IPS-20b (cell line): Measurements from ENCODE around the gene PIGL.
"Not testable (repeated sequence)": the region's sequence is repeated elsewhere in the genome, so short reads cannot be mapped to it uniquely, and the experiment has no call there.

Experiments
- H3K27ac ChIP-seq: one replicate; pipeline ENCODE4 v1.5.1; 2013; ENCODE audit warnings: low read length
- H3K27me3 ChIP-seq: 2 replicates; pipeline ENCODE4 v1.6.1; 2013; ENCODE audit warnings: mild to moderate bottlenecking, low read length, inconsistent platforms; ENCODE audit not compliant: insufficient read depth
- H3K36me3 ChIP-seq: 2 replicates; pipeline ENCODE4 v1.6.1; 2013; ENCODE audit warnings: low read depth, mild to moderate bottlenecking, inconsistent platforms, low read length, moderate library complexity; ENCODE audit not compliant: insufficient read depth
- H3K4me1 ChIP-seq: 2 replicates; pipeline ENCODE4 v1.6.1; 2013; ENCODE audit warnings: mild to moderate bottlenecking, control low read depth, inconsistent platforms, low read length, moderate library complexity; ENCODE audit not compliant: insufficient read depth
- H3K4me3 ChIP-seq: 2 replicates; pipeline ENCODE4 v1.5.1; 2013; ENCODE audit warnings: mild to moderate bottlenecking, low read length, inconsistent platforms
- H3K9ac ChIP-seq: 2 replicates; pipeline ENCODE4 v1.6.1; 2013; ENCODE audit warnings: low read depth, mild to moderate bottlenecking, inconsistent platforms, low read length, moderate library complexity
- H3K9me3 ChIP-seq: 2 replicates; pipeline ENCODE4 v1.6.1; 2013; ENCODE audit warnings: mild to moderate bottlenecking, low read depth, low read length, inconsistent platforms; ENCODE audit not compliant: insufficient read depth

Gene PIGL

GRCh38 chr17:16297367-16298139 lies 80.5 kb downstream of the PIGL start:
- no peak overlapping the region for H3K27ac ChIP-seq
- H3K36me3 ChIP-seq: no peaks in the 10 kb centered on the region
- H3K4me1 ChIP-seq: peaks cover 8% of the 10 kb centered on the region
- H3K9ac ChIP-seq: no peak overlapping the region
- H3K9me3 ChIP-seq: no peaks in the 10 kb centered on the region
- H3K4me3 ChIP-seq: peak overlapping the region; percentile 3; the same call in 1 of the 2 replicates
- no peaks in the 10 kb centered on the region for H3K27me3 ChIP-seq

- no peak overlapping the region for H3K4me3 ChIP-seq
- H3K9ac ChIP-seq: no peak overlapping the region
- H3K27me3 ChIP-seq: no peaks in the 10 kb centered on the region
- no peaks in the 10 kb centered on the region for H3K36me3 ChIP-seq
- peaks cover 8% of the 10 kb centered on the region for H3K4me1 ChIP-seq
- H3K9me3 ChIP-seq: no peaks in the 10 kb centered on the region
- no peak overlapping the region for H3K27ac ChIP-seq
Observed at GRCh38 chr17:16298140-16298662, 81.2 kb downstream of the PIGL start.

GRCh38 chr17:16300554-16300953 lies 83.5 kb downstream of the PIGL start:
- Histone ChIP-seq H3K27me3 (no peaks in the 10 kb centered on the region), H3K4me1 (peaks cover 8% of the 10 kb centered on the region), H3K9ac (no peak overlapping the region), H3K27ac (no peak overlapping the region), H3K36me3 (no peaks in the 10 kb centered on the region), H3K9me3 (no peaks in the 10 kb centered on the region), H3K4me3 (no peak overlapping the region)

GRCh38 chr17:16301963-16302855 lies 85.2 kb downstream of the PIGL start:
- H3K9me3 ChIP-seq: no peaks in the 10 kb centered on the region
- no peaks in the 10 kb centered on the region for H3K27me3 ChIP-seq
- no peak overlapping the region for H3K4me3 ChIP-seq
- H3K9ac ChIP-seq: no peak overlapping the region
- no peaks in the 10 kb centered on the region for H3K36me3 ChIP-seq
- H3K27ac ChIP-seq: no peak overlapping the region
- peaks cover 7% of the 10 kb centered on the region for H3K4me1 ChIP-seq

- no peaks in the 10 kb centered on the region for H3K27me3 ChIP-seq
- no peaks in the 10 kb centered on the region for H3K36me3 ChIP-seq
- no peaks in the 10 kb centered on the region for H3K9me3 ChIP-seq
- no peak overlapping the region for H3K4me3 ChIP-seq
- H3K4me1 ChIP-seq: peaks cover 2% of the 10 kb centered on the region; the same call in 1 of the 2 replicates
- H3K9ac ChIP-seq: no peak overlapping the region
- no peak overlapping the region for H3K27ac ChIP-seq
Observed at GRCh38 chr17:16302856-16303255, 85.8 kb downstream of the PIGL start.

- Histone ChIP-seq H3K4me1 (no peaks in the 10 kb centered on the region), H3K27me3 (no peaks in the 10 kb centered on the region)
Observed at GRCh38 chr17:16304830-16305229, 87.8 kb downstream of the PIGL start.

GRCh38 chr17:16306211-16306610 lies 89.2 kb downstream of the PIGL start:
- Histone ChIP-seq H3K9me3 (no peaks in the 10 kb centered on the region), H3K4me1 (no peaks in the 10 kb centered on the region), H3K9ac (no peak overlapping the region), H3K4me3 (no peak overlapping the region), H3K27ac (no peak overlapping the region), H3K27me3 (no peaks in the 10 kb centered on the region), H3K36me3 (no peaks in the 10 kb centered on the region)

More at GRCh38 chr17:16304830-16305229, 87.8 kb downstream of the PIGL start:
- no peak overlapping the region for H3K9ac ChIP-seq
- no peaks in the 10 kb centered on the region for H3K36me3 ChIP-seq
- H3K4me3 ChIP-seq: no peak overlapping the region
- no peaks in the 10 kb centered on the region for H3K9me3 ChIP-seq
- no peak overlapping the region for H3K27ac ChIP-seq

GRCh38 chr17:16312061-16312460 lies 95.1 kb downstream of the PIGL start:
- H3K27me3 ChIP-seq, H3K36me3 ChIP-seq, H3K9ac ChIP-seq, H3K4me3 ChIP-seq, H3K9me3 ChIP-seq, H3K4me1 ChIP-seq, H3K27ac ChIP-seq: not testable (repeated sequence)

GRCh38 chr17:16313139-16314090 lies 96.4 kb downstream of the PIGL start:
- H3K27me3 ChIP-seq: no peaks in the 10 kb centered on the region
- H3K4me3 ChIP-seq: no peak overlapping the region
- no peak overlapping the region for H3K9ac ChIP-seq
- H3K4me1 ChIP-seq: no peaks in the 10 kb centered on the region
- H3K36me3 ChIP-seq: no peaks in the 10 kb centered on the region
- H3K27ac ChIP-seq: no peak overlapping the region
- H3K9me3 ChIP-seq: no peaks in the 10 kb centered on the region

GRCh38 chr17:16314189-16314588 lies 97.2 kb downstream of the PIGL start:
- Histone ChIP-seq H3K4me1 (no peaks in the 10 kb centered on the region), H3K9ac (no peak overlapping the region), H3K27ac (no peak overlapping the region), H3K9me3 (no peaks in the 10 kb centered on the region), H3K27me3 (no peaks in the 10 kb centered on the region), H3K4me3 (no peak overlapping the region), H3K36me3 (no peaks in the 10 kb centered on the region)

- Histone ChIP-seq H3K27ac (no peak overlapping the region), H3K36me3 (no peaks in the 10 kb centered on the region), H3K4me3 (no peak overlapping the region), H3K9me3 (no peaks in the 10 kb centered on the region), H3K9ac (no peak overlapping the region), H3K27me3 (no peaks in the 10 kb centered on the region), H3K4me1 (no peaks in the 10 kb centered on the region)
Observed at GRCh38 chr17:16314859-16315258, 97.8 kb downstream of the PIGL start.
